ENCODE measurements around the gene ZC3H4. TPM values are rescaled to one million over a fixed set of nuclear protein-coding genes. Genes with fewer than 3 reads are reported as not detected.

Gene ZC3H4
- total and polyA plus RNA-seq, 2 donors (not counting 3 experiments of a cell fraction or from before 2014, with no cell fraction given): 6.2 to 63.9 TPM

DNA sequence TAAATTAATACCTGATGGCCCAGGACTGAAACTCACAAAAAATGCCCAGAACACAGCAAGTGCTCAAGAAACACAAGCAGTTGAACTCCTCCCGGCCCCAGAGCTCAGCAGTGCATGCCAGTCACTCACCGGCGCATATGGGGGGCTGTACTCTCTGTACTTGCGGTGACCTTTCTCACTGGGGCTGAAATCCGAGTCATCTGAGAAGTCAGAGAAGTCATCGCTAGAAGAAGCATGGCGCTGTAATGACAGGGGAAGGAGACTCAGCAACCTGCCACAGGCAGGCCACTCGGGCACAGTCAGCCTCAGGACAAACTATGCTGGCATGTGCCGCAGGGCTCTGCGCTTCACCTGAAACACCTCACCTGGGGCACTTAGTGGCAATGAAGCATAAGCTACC, 19.7 kb downstream of the ZC3H4 start:
- Histone ChIP-seq H3K27me3 (ENCODE audit: control insufficient read depth in 2 of 2, insufficient read depth in 2 of 2, low read length in 2 of 2) (no peaks in the 10 kb centered on the region), H3K9ac (replicated peaks; ENCODE audit: extremely low read depth, insufficient read depth, low read length) (no peak overlapping the region), H3K4me1 (ENCODE audit: control insufficient read depth, extremely low read depth, insufficient read depth, low read length) (no peaks in the 10 kb centered on the region), H2AFZ (ENCODE audit: low read depth, low read length) (no peak overlapping the region), H3K4me3 (replicated peaks in 1 of 3; ENCODE audit: insufficient read depth in 1 of 3, low read depth in 1 of 3, low read length in 3 of 3) (no peak overlapping the region), H3K9me1 (replicated peaks; ENCODE audit: control insufficient read depth, extremely low read depth, insufficient read depth, low read length) (no peaks in the 10 kb centered on the region), H3K4me2 (ENCODE audit: insufficient read depth, low read length) (no peak overlapping the region), H3K27ac (ENCODE audit: insufficient read depth, low read depth, low read length) (no peak overlapping the region), H4K20me1 (replicated peaks; ENCODE audit: control insufficient read depth, extremely low read depth, insufficient read depth, low read length) (no peaks in the 10 kb centered on the region), H3K36me3 (ENCODE audit: control insufficient read depth in 2 of 2, extremely low read depth in 1 of 2, insufficient read depth in 2 of 2, low read length in 2 of 2) (peaks cover 3 to 22% of the 10 kb centered on the region in 2 experiments), H3K9me3 (replicated peaks; ENCODE audit: control insufficient read depth, insufficient read depth, low read length) (no peaks in the 10 kb centered on the region), H3K79me2 (ENCODE audit: control insufficient read depth, insufficient read depth, low read length) (peaks cover 46% of the 10 kb centered on the region)
- no peak for TF ChIP-seq FOS (IDR thresholded peaks at IDR 0.05; ENCODE audit: borderline replicate concordance, insufficient read depth, low read length)
- TF ChIP-seq POLR2AphosphoS5 (IDR thresholded peaks at IDR 0.05; ENCODE audit: insufficient read depth, low read depth, low read length): no peak
- TF ChIP-seq, protein P1, sequence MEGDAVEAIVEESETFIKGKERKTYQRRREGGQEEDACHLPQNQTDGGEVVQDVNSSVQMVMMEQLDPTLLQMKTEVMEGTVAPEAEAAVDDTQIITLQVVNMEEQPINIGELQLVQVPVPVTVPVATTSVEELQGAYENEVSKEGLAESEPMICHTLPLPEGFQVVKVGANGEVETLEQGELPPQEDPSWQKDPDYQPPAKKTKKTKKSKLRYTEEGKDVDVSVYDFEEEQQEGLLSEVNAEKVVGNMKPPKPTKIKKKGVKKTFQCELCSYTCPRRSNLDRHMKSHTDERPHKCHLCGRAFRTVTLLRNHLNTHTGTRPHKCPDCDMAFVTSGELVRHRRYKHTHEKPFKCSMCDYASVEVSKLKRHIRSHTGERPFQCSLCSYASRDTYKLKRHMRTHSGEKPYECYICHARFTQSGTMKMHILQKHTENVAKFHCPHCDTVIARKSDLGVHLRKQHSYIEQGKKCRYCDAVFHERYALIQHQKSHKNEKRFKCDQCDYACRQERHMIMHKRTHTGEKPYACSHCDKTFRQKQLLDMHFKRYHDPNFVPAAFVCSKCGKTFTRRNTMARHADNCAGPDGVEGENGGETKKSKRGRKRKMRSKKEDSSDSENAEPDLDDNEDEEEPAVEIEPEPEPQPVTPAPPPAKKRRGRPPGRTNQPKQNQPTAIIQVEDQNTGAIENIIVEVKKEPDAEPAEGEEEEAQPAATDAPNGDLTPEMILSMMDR (IDR thresholded peaks at IDR 0.05; ENCODE audit: extremely low read depth in 1 of 2, insufficient read depth in 1 of 2, low read depth in 1 of 2, low read length in 2 of 2): no peak
- TF ChIP-seq MAX (IDR thresholded peaks at IDR 0.05; ENCODE audit: insufficient read depth, insufficient read length): no peak
- no peak for TF ChIP-seq MYC (IDR thresholded peaks at IDR 0.05; ENCODE audit: low read depth, low read length)
- no peak for TF ChIP-seq GATA2 (IDR thresholded peaks at IDR 0.05; ENCODE audit: insufficient read depth, insufficient read length, low read depth, low read length)
- TF ChIP-seq JUN (IDR thresholded peaks at IDR 0.05; ENCODE audit: borderline replicate concordance, insufficient read depth, insufficient read length, low read depth): no peak
- no peak for TF ChIP-seq EZH2 (IDR thresholded peaks at IDR 0.05; ENCODE audit: borderline replicate concordance, low read depth, low read length, severe bottlenecking)
- no peak for TF ChIP-seq POLR2A (IDR thresholded peaks at IDR 0.05; ENCODE audit: low read depth, low read length)
- POLR2A ChIA-PET: no interaction called here
- CTCF ChIA-PET: interaction anchor here (1.1 to 1.3 kb wide), 2 partner anchors 15 to 32 kb away, joined by 3 to 8 read pairs; no protein-coding TSS in a partner anchor
- DNase-seq (ENCODE audit: low read depth, low spot score): no peak
- BruUV-seq (replicated peaks): no TSS peak
- intact Hi-C loops (cut with micrococcal nuclease) (no loop called here), dilution Hi-C loops (cut with MboI; ENCODE audit: extremely low pct_ligation_motif_present, low sequenced_read_pairs) (no loop called here)
- FAIRE-seq: no peak
